ENCODE measurements around the gene PLIN5.

PLIN5 gene

DNA sequence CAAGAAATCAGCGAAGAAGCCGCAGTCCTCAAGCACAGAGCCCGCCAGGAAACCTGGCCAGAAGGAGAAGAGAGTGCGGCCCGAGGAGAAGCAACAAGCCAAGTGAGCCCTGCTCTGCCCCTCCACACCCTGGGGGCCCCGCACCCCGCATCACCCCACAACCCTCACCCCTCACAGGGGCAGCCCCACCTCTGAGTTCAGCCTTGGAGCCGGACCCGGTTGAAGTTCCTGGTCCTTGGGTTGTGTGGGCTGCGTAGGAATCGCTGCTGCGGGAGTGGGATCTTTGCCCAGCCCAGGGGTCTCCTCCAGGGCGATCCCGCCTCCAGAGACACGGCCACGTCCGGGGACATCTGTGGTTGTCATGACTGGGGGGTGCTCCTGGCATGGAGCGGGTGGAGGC, 38.7 kb downstream of the PLIN5 start:
- ChIA-PET CTCF (no interaction called here), POLR2A (no interaction called here)
- no peak for DNase-seq (ENCODE audit: extremely low spot score)
- no peak for TF ChIP-seq BHLHE40 (IDR thresholded peaks at IDR 0.05; ENCODE audit: borderline replicate concordance)
- no peak for TF ChIP-seq NFRKB (IDR thresholded peaks at IDR 0.05)
- no peak for TF ChIP-seq ELF4 (IDR thresholded peaks at IDR 0.05)
- TF ChIP-seq, protein P1, sequence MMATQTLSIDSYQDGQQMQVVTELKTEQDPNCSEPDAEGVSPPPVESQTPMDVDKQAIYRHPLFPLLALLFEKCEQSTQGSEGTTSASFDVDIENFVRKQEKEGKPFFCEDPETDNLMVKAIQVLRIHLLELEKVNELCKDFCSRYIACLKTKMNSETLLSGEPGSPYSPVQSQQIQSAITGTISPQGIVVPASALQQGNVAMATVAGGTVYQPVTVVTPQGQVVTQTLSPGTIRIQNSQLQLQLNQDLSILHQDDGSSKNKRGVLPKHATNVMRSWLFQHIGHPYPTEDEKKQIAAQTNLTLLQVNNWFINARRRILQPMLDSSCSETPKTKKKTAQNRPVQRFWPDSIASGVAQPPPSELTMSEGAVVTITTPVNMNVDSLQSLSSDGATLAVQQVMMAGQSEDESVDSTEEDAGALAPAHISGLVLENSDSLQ (IDR thresholded peaks at IDR 0.05) = no peak
- TF ChIP-seq CTBP1 (IDR thresholded peaks at IDR 0.05; ENCODE audit: borderline replicate concordance) = no peak
- TF ChIP-seq FOXK2 (IDR thresholded peaks at IDR 0.05) = no peak
- TF ChIP-seq TARDBP (IDR thresholded peaks at IDR 0.05) = no peak
- TF ChIP-seq ZNF384 (IDR thresholded peaks at IDR 0.05) = no peak
- TF ChIP-seq SP1 (IDR thresholded peaks at IDR 0.05) = no peak

DNA sequence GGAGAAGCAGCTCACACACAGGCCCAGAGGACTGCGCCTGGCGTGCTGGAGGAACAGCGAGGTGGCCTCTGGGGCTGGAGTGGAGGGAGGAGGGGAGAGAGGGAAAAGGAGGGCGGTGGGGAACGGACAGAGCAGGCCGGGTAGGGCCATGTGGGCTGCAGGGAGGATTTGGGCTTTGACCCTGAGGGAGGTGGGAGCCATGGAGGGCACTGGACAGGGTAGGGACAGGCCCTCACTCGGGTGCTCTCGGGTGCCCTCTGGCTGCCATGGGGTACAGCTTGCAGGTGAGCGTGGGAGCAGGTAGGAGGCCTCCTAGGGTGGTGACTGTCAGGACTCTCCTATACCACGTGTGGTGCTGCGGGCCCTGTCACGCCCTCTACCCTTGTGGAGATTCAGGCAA, 39.6 kb downstream of the PLIN5 start:
- DNase-seq (ENCODE audit: extremely low spot score) = no peak
- ChIA-PET POLR2A (no interaction called here), CTCF (no interaction called here)
- TF ChIP-seq TARDBP (IDR thresholded peaks at IDR 0.05) = no peak
- no peak for TF ChIP-seq FOXM1 (IDR thresholded peaks at IDR 0.05; ENCODE audit: borderline replicate concordance)
- no peak for TF ChIP-seq NFRKB (IDR thresholded peaks at IDR 0.05)
- no peak for TF ChIP-seq HDGF (IDR thresholded peaks at IDR 0.05; ENCODE audit: borderline replicate concordance)
- no peak for TF ChIP-seq FOXA1 (IDR thresholded peaks at IDR 0.05)
- no peak for TF ChIP-seq BHLHE40 (IDR thresholded peaks at IDR 0.05; ENCODE audit: borderline replicate concordance)
- no peak for TF ChIP-seq CTBP1 (IDR thresholded peaks at IDR 0.05; ENCODE audit: borderline replicate concordance)
- no peak for TF ChIP-seq ARNT (IDR thresholded peaks at IDR 0.05)
- no peak for TF ChIP-seq FOXK2 (IDR thresholded peaks at IDR 0.05)
- TF ChIP-seq, protein P1 (IDR thresholded peaks at IDR 0.05) = no peak
- no peak for TF ChIP-seq L3MBTL2 (conservative IDR thresholded peaks at IDR 0.05)
- no peak for TF ChIP-seq SP1 (IDR thresholded peaks at IDR 0.05)
- no peak for TF ChIP-seq ZNF384 (IDR thresholded peaks at IDR 0.05)
- no peak for TF ChIP-seq ELF4 (IDR thresholded peaks at IDR 0.05)
- TF ChIP-seq SUZ12 (IDR thresholded peaks at IDR 0.05) = no peak
- no peak for TF ChIP-seq LEF1 (IDR thresholded peaks at IDR 0.05; ENCODE audit: borderline replicate concordance)

DNA sequence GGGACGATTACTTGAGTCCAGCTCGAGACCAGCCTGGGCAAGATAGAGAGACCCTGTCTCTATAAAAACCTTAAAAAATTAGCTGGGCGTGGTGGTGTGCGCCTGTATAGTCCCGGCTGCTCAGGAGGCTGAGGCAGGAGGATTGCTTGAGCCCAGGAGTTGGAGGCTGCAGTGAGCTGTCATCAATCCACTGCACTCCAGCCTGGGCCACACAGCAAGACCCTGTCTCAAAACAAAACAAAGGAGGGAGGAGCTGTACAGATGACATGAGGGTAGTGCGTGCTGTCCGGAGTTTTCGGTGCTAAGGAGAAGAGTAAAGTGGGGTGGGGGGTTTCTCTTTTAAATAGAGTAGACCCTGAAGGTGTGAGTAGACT, 40.3 kb downstream of the PLIN5 start:
- CTCF ChIA-PET = no interaction called here
- no peak for DNase-seq (ENCODE audit: extremely low spot score)
- POLR2A ChIA-PET = no interaction called here
- TF ChIP-seq CTBP1 (IDR thresholded peaks at IDR 0.05; ENCODE audit: borderline replicate concordance) = no peak
- TF ChIP-seq, protein P1 (IDR thresholded peaks at IDR 0.05) = no peak
- no peak for TF ChIP-seq NFRKB (IDR thresholded peaks at IDR 0.05)
- no peak for TF ChIP-seq TARDBP (IDR thresholded peaks at IDR 0.05)
- TF ChIP-seq FOXA1 (IDR thresholded peaks at IDR 0.05) = no peak

- CTCF ChIA-PET = no interaction called here
- no peak for DNase-seq (ENCODE audit: extremely low spot score)
- POLR2A ChIA-PET = no interaction called here
- TF ChIP-seq FOXM1 (IDR thresholded peaks at IDR 0.05; ENCODE audit: borderline replicate concordance) (no peak), ARNT (IDR thresholded peaks at IDR 0.05) (no peak)
Observed at GRCh38 chr19:4493929-4494690, 40.9 kb downstream of the PLIN5 start.

DNA sequence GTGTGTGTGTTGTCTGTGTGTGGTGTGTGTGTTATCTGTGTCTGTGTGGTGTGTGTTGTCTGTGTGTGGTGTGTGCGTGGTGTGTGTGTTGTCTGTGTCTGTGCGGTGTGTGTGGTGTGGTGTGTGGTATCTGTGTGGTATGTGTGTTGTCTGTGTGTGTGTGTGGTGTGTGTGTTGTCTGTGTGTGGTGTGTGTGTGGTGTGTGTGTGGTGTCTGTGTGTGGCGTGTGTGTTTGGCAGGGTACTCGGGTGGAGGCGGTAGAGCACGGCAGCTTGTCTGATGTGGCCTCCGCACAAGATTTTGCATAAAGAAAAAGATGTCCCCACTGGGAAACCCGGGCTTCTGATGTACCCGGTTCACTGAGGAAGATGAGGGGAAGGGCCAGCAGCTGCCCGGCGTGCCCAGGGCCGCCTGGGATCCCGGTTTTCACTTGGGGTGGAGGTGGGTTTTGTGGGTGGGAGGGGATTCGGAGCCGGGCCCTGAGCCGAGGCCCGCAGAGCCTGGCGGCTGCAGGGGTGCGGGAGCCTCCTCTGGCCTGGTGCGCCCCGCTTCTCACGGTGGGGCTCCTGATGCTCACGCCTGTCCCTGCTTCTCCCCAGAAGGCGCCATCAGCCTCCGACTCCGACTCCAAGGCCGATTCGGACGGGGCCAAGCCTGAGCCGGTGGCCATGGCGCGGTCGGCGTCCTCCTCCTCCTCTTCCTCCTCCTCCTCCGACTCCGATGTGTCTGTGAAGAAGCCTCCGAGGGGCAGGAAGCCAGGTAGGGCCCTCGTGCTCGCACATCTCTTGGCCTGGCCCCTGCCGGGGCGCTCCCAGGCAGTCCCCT, 41.7 kb downstream of the PLIN5 start:
- POLR2A ChIA-PET = no interaction called here
- DNase-seq (ENCODE audit: extremely low spot score) = no peak
- CTCF ChIA-PET = no interaction called here

GRCh38 chr19:4492337-4493103, 42.5 kb downstream of the PLIN5 start:
- ChIA-PET CTCF (no interaction called here), POLR2A (no interaction called here)
- peak; percentile 72; the same call in 1 of the 2 replicates for TF ChIP-seq TARDBP (IDR thresholded peaks at IDR 0.05)
- TF ChIP-seq HDGF (IDR thresholded peaks at IDR 0.05; ENCODE audit: borderline replicate concordance) = no peak
- DNase-seq (ENCODE audit: extremely low spot score) = no peak

More for the DNA sequence above, 41.7 kb downstream of the PLIN5 start:
- TF ChIP-seq TARDBP (IDR thresholded peaks at IDR 0.05) (peak; percentile 84), NFRKB (IDR thresholded peaks at IDR 0.05) (no peak)

All from HEK293T (cell line).